Measurements from ENCODE around the gene PIK3R6.
"Not testable (repeated sequence)": the region's sequence is repeated elsewhere in the genome, so short reads cannot be mapped to it uniquely, and the experiment has no call there.

Gene PIK3R6

GRCh38 chr17:8821446-8822105 lies 45.9 kb downstream of the PIK3R6 start:
- no peak for DNase-seq

GRCh38 chr17:8820311-8821010 lies 47.0 kb downstream of the PIK3R6 start:
- DNase-seq: no peak

- no peak for DNase-seq
Observed at GRCh38 chr17:8818654-8819330, 48.7 kb downstream of the PIK3R6 start.

GRCh38 chr17:8818047-8818446 lies 49.4 kb downstream of the PIK3R6 start:
- DNase-seq: no peak

- DNase-seq: no peak
Observed at GRCh38 chr17:8806926-8807550, 60.4 kb downstream of the PIK3R6 start.

GRCh38 chr17:8806253-8806925 lies 61.1 kb downstream of the PIK3R6 start:
- no peak for DNase-seq

GRCh38 chr17:8805396-8805795 lies 62.1 kb downstream of the PIK3R6 start:
- DNase-seq: not testable (repeated sequence)

GRCh38 chr17:8803531-8804420 lies 63.7 kb downstream of the PIK3R6 start:
- DNase-seq: no peak

GRCh38 chr17:8801135-8801840 lies 66.2 kb downstream of the PIK3R6 start:
- no peak for DNase-seq

- no peak for DNase-seq
Observed at GRCh38 chr17:8800656-8801055, 66.8 kb downstream of the PIK3R6 start.

- DNase-seq: no peak
Observed at GRCh38 chr17:8799570-8800212, 67.8 kb downstream of the PIK3R6 start.

- DNase-seq: no peak
Observed at GRCh38 chr17:8798846-8799569, 68.5 kb downstream of the PIK3R6 start, which contains the start of gene MFSD6L. Gene MFSD6L, minus strand, starts transcription at chr17:8799365. Its CDS starts 245 bp downstream, at chr17:8799120.

GRCh38 chr17:8798176-8798845 lies 69.2 kb downstream of the PIK3R6 start:
- DNase-seq: no peak

GRCh38 chr17:8797621-8798175 lies 69.8 kb downstream of the PIK3R6 start:
- no peak for DNase-seq

- DNase-seq: no peak
Observed at GRCh38 chr17:8794636-8795035, 72.8 kb downstream of the PIK3R6 start.

GRCh38 chr17:8793649-8794048 lies 73.8 kb downstream of the PIK3R6 start:
- no peak for DNase-seq

- DNase-seq: no peak
Observed at GRCh38 chr17:8792646-8793045, 74.8 kb downstream of the PIK3R6 start.

- no peak for DNase-seq
Observed at GRCh38 chr17:8791910-8792270, 75.6 kb downstream of the PIK3R6 start.

Measured in activated naive CD4-positive, alpha-beta T cell (primary cell).